ENCODE results near the gene SNX17. TPM values are rescaled to one million over a fixed set of nuclear protein-coding genes. Genes with fewer than 3 reads are reported as not detected.

The SNX17 gene
- total RNA-seq, 1 experiment from 2014 or later = 90.5 TPM

DNA sequence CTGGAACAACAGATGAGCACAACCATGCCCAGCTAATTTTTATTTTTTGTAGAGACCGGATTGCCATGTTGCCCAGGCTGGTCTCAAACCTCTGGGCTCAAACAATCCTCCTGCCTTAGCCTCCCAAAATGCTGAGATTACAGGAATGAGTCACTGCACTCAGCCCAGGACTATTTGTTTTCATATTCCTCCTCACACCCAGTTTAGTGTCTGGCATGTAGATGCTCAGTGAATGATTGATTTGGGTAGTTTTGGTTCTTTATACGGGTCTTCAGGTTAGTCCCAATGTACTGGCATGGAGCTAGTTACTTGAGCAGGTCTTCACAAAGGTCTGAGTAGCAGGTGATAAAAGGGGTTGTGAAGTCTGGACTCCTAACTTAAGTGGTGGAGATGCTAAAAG lies 6.5 kb upstream of the SNX17 start (continued):
- TF ChIP-seq POLR2A (IDR thresholded peaks at IDR 0.05; ENCODE audit: borderline replicate concordance, extremely low read depth, insufficient read depth, insufficient read length) = no peak

DNA sequence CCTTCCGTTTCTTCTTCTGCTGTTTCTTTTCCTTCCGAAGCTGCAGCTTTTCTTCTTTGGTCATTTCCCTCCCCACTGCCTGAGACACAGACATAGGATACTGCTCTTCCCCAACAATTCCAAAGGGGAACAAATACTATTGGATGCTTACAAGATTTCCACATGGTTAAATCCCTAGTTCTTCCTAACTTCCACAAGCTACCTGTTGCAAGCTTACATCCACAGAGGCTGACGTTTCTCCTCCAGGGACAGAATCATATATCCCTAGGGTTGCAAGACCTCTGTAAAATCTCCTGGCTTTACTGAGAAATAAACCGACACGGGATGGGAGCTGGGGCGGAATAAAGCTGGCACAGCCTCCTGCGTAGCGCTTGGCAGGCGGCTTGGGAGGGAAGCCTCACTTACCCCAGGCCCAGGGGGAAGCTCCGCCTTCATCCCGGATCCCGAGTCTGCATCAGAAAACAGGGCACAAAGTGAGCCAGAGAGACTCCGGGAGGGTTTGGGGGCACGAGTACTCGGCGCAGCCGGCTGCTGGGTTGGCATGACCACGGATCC lies 868 bp upstream of the SNX17 start:
- POLR2A ChIA-PET = interaction anchor here (1.1 to 3.9 kb wide), 4 partner anchors 9 to 46 kb away, joined by 4 to 14 read pairs (median 5); partner anchors contain the start of genes GTF3C2 and MPV17
- RAD21 ChIA-PET (ENCODE audit: low non-redundant PET in 1 of 2, low total read pairs in 2 of 2, uncharacterized antibody in 2 of 2, unreplicated experiment in 2 of 2) = interaction anchor here in 1 of 2 experiments (1.4 kb wide), 1 partner anchor 67 kb away, joined by 4 read pairs; no protein-coding TSS in a partner anchor
- no peaks in the 10 kb centered on the region for H4K20me1 ChIP-seq (ENCODE audit: insufficient read depth)
- H3K27ac ChIP-seq (ENCODE audit: low read depth, low read length) = peak overlapping the region; percentile 85
- H3K4me1 ChIP-seq (ENCODE audit: control insufficient read depth in 1 of 2, insufficient read depth in 2 of 2, low read length in 2 of 2) = peaks cover 10 to 29% of the 10 kb centered on the region in 2 experiments; a peak in 3 of 4 replicates
- no peaks in the 10 kb centered on the region for H3K27me3 ChIP-seq (ENCODE audit: insufficient read depth, low read length)
- H3K4me3 ChIP-seq (replicated peaks in 1 of 2; ENCODE audit: low read depth in 1 of 2, low read length in 2 of 2) = peak overlapping the region; percentile 64 to 96
- no peak for DNase-seq (ENCODE audit: low read depth, low spot score)
- TF ChIP-seq POLR2AphosphoS5 (IDR thresholded peaks at IDR 0.05; ENCODE audit: low read depth, low read length) (no peak), EZH2phosphoT487 (IDR thresholded peaks at IDR 0.05; ENCODE audit: borderline replicate concordance) (no peak), FOSL1 (IDR thresholded peaks at IDR 0.05; ENCODE audit: low read depth) (no peak), SIN3A (IDR thresholded peaks at IDR 0.05; ENCODE audit: low read depth) (no peak), SRF (IDR thresholded peaks at IDR 0.05; ENCODE audit: low read depth) (no peak), CEBPB (IDR thresholded peaks at IDR 0.05; ENCODE audit: low read depth) (no peak), TCF7L2 (IDR thresholded peaks at IDR 0.05; ENCODE audit: borderline replicate concordance, extremely low read depth, insufficient read depth, insufficient read length) (no peak)
- TF ChIP-seq, protein P1, sequence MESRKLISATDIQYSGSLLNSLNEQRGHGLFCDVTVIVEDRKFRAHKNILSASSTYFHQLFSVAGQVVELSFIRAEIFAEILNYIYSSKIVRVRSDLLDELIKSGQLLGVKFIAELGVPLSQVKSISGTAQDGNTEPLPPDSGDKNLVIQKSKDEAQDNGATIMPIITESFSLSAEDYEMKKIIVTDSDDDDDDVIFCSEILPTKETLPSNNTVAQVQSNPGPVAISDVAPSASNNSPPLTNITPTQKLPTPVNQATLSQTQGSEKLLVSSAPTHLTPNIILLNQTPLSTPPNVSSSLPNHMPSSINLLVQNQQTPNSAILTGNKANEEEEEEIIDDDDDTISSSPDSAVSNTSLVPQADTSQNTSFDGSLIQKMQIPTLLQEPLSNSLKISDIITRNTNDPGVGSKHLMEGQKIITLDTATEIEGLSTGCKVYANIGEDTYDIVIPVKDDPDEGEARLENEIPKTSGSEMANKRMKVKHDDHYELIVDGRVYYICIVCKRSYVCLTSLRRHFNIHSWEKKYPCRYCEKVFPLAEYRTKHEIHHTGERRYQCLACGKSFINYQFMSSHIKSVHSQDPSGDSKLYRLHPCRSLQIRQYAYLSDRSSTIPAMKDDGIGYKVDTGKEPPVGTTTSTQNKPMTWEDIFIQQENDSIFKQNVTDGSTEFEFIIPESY (IDR thresholded peaks at IDR 0.05; ENCODE audit: extremely low read depth, insufficient replicate concordance, low read length) = no peak
- TF ChIP-seq, protein P2, sequence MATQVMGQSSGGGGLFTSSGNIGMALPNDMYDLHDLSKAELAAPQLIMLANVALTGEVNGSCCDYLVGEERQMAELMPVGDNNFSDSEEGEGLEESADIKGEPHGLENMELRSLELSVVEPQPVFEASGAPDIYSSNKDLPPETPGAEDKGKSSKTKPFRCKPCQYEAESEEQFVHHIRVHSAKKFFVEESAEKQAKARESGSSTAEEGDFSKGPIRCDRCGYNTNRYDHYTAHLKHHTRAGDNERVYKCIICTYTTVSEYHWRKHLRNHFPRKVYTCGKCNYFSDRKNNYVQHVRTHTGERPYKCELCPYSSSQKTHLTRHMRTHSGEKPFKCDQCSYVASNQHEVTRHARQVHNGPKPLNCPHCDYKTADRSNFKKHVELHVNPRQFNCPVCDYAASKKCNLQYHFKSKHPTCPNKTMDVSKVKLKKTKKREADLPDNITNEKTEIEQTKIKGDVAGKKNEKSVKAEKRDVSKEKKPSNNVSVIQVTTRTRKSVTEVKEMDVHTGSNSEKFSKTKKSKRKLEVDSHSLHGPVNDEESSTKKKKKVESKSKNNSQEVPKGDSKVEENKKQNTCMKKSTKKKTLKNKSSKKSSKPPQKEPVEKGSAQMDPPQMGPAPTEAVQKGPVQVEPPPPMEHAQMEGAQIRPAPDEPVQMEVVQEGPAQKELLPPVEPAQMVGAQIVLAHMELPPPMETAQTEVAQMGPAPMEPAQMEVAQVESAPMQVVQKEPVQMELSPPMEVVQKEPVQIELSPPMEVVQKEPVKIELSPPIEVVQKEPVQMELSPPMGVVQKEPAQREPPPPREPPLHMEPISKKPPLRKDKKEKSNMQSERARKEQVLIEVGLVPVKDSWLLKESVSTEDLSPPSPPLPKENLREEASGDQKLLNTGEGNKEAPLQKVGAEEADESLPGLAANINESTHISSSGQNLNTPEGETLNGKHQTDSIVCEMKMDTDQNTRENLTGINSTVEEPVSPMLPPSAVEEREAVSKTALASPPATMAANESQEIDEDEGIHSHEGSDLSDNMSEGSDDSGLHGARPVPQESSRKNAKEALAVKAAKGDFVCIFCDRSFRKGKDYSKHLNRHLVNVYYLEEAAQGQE (IDR thresholded peaks at IDR 0.05; ENCODE audit: low read depth) = no peak
- TF ChIP-seq, protein P3, sequence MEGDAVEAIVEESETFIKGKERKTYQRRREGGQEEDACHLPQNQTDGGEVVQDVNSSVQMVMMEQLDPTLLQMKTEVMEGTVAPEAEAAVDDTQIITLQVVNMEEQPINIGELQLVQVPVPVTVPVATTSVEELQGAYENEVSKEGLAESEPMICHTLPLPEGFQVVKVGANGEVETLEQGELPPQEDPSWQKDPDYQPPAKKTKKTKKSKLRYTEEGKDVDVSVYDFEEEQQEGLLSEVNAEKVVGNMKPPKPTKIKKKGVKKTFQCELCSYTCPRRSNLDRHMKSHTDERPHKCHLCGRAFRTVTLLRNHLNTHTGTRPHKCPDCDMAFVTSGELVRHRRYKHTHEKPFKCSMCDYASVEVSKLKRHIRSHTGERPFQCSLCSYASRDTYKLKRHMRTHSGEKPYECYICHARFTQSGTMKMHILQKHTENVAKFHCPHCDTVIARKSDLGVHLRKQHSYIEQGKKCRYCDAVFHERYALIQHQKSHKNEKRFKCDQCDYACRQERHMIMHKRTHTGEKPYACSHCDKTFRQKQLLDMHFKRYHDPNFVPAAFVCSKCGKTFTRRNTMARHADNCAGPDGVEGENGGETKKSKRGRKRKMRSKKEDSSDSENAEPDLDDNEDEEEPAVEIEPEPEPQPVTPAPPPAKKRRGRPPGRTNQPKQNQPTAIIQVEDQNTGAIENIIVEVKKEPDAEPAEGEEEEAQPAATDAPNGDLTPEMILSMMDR (IDR thresholded peaks at IDR 0.05 in 2 of 3, conservative IDR thresholded peaks at IDR 0.05 in 1 of 3; ENCODE audit: borderline replicate concordance in 1 of 3, insufficient read depth in 1 of 3, low read depth in 2 of 3, low read length in 2 of 3) = no peak
- TF ChIP-seq, protein P4, sequence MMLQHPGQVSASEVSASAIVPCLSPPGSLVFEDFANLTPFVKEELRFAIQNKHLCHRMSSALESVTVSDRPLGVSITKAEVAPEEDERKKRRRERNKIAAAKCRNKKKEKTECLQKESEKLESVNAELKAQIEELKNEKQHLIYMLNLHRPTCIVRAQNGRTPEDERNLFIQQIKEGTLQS (IDR thresholded peaks at IDR 0.05) = no peak
- H3K79me2 ChIP-seq (ENCODE audit: insufficient read depth, low read length) = peaks cover 53% of the 10 kb centered on the region
- no peak overlapping the region for H2AFZ ChIP-seq (ENCODE audit: low read depth, low read length, poor library complexity, severe bottlenecking)
- H3K4me2 ChIP-seq (ENCODE audit: low read length) = peak overlapping the region; percentile 85
- CTCF ChIA-PET = interaction anchor here (1.0 to 1.9 kb wide), 3 partner anchors 11 to 67 kb away, joined by 4 to 7 read pairs (median 5); partner anchors contain the start of genes GTF3C2 and ZNF513
- intact Hi-C loops (cut with micrococcal nuclease) = loop anchor here (1.0 to 5.0 kb wide), 3 partner anchors 11 to 47 kb away; partner anchors contain the start of genes GTF3C2, MPV17 and ZNF513
- peak overlapping the region; percentile 83 for H3K9ac ChIP-seq (ENCODE audit: low read length)
- peaks cover 23 to 45% of the 10 kb centered on the region in 2 experiments; a peak in 3 of 4 replicates for H3K36me3 ChIP-seq (ENCODE audit: control insufficient read depth in 1 of 2, insufficient read depth in 2 of 2, low read length in 2 of 2)
- H3K9me3 ChIP-seq (ENCODE audit: control insufficient read depth in 1 of 2, insufficient read depth in 1 of 2, low read depth in 1 of 2, low read length in 2 of 2) = no peaks in the 10 kb centered on the region
- H3K9me2 ChIP-seq (ENCODE audit: insufficient read depth) = no peaks in the 10 kb centered on the region
- TSS peak; percentile 51 for BruUV-seq (replicated peaks)
- peak; percentile 43 for ATAC-seq
